Stimulated activated CD4-positive, alpha-beta T cell treated with anti-CD3 and anti-CD28 coated beads, TNF-alpha, amount 100 ng/mL, for 1 hour (primary cell): ENCODE measurements around the gene BCAS1.

Experiments
- DNase-seq, 3 donors: peaks; one replicate each; pipeline ENCODE4 v3.0.0-alpha.2; 2020; ENCODE audit warnings: low read depth in 3 of 3, low spot score in 1 of 3

The BCAS1 gene

DNA sequence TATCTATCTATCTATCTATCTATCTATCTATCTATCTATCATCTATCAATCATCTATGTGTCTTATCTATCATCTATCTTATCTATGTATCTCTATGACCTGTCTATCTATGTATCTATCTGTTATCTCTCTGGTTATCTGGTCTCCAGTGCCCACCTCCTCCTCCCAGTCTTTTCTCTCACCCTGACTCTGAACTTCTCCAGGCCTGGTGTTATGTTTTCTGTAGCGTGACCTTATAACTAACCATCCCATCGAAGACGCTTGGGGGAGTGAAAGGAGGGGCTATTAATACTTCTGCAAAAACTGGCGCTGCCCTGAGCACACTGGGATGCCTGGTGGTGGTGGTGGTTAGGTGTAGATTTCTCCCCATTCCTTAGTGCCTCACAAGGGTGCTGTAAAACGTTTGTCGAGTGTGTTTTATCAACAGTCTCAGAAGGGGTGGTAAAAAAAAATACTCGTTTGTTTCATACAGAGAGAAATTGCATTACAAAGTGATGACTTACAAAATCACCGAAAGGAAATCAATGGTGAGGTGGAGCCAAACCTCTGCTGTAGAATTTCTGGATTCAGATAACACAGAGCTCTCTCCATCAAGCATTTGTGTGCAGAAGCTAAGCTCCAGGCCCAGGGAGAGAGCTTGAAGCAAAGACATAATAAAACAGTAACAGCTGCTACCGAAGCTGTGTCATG, 156.2 kb downstream of the BCAS1 start:
- no peak for DNase-seq

- no peak for DNase-seq
Measured at GRCh38 chr20:53911301-53911700, 159.1 kb downstream of the BCAS1 start.

GRCh38 chr20:53910351-53911002, 159.9 kb downstream of the BCAS1 start:
- no peak for DNase-seq

GRCh38 chr20:53907968-53908751, 162.2 kb downstream of the BCAS1 start:
- DNase-seq, result no peak

DNA sequence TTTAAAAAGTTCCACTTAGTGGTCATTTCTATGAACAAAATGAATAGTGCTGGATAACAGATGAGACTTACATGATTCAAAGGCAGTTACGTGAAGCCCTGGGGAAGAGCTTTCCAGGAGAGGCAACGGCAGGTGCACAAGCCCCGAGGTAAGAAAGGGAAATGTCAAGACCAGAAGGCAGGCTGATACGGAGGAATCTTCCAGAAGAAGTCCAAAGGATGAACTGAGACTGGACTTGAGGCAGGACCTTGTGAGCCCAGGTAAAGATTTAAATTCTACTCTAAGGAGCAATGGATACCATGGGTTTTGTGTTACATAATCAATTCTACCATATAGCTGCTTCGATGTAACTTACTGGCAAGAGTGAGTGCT, 164.6 kb downstream of the BCAS1 start:
- DNase-seq, result no peak

DNA sequence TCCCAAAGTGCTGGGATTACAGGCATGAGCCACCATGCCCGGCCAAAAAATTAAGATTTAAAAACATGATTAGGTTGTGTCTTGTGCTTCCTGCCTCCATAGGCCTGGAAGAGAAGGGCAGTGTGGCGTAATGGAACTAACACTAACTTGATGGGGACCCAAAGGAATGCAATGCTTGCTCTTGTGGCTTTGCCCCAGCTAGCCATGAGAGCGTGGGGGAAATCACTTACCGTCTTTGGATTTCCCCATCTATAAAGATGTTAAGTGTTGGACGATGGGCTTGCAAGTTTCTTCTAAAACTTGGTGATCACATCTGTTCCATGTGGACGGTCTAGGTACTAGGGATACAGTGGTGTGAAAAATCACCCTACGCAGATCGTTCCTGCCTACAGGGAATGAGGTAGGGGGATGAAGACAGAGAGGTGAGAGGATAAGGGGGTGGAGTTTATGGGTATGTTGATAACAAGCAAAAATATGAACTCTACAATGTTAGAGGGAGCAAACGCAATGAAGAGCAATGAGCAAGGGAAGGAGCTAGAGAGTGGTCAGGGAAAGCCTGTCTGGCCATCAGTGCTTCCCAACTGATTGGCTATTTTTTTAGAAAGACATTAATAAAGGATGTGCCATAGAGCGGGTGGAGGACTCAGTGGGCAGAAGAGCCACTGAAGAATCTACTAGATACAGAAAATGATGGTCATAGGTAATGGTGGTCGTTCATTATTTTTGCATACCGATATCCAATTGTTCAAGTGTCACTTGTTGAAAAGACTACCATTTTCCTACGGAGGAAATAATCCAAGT, 165.2 kb downstream of the BCAS1 start:
- no peak for DNase-seq

GRCh38 chr20:53904261-53904660, 166.1 kb downstream of the BCAS1 start:
- no peak for DNase-seq

GRCh38 chr20:53903652-53903987, 166.8 kb downstream of the BCAS1 start:
- no peak for DNase-seq

GRCh38 chr20:53902968-53903651, 167.3 kb downstream of the BCAS1 start:
- DNase-seq, result no peak

DNA sequence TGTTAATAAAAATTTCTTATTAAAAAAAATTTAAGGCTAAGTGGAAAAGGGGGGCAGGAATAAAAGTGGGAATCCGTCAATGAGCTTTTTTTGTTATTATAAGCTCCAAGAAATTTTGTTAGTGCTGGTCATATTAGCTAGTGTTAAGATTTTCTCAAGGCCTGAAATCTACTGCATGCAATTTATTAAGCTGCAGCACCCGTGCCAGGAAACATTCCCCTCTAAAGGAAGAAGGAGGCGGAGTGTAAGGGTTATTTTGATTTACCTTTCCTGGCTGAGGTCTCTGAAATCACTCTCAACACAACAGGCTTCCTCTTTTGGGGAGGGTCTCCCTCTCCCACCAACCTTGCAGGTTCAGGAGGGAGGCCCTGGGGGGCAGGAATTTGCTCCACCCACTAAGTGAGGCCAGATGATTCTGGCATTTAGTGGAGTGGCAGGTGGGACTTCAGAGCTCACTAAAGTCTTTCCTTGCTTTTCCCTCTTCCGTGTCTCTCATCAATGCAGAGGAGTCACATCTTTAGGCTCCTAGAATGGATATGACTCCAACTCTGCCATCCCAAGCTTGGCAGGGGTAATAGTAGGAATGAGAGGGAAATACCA, 168.8 kb downstream of the BCAS1 start:
- DNase-seq, result no peak

DNA sequence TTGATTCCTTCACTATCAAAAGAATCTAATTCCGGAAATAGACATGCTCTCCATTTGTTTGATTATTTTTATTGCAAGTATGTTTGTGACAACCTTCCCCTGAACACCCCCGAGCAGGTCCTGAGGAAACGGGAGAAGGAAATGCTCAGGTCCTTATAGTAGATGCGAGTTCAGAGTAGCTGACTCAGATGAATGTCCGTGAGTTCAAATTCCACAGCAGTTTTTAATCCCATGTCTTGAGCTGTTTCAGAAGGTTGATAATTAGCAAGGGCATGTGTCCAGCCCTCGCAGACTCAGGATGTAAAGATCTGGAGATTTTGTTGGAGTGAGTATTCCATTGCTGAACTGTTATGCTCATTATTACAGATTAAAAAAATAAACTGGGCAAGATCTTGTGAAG, 169.3 kb downstream of the BCAS1 start:
- no peak for DNase-seq

GRCh38 chr20:53900380-53900999, 169.9 kb downstream of the BCAS1 start:
- DNase-seq, result no peak

DNA sequence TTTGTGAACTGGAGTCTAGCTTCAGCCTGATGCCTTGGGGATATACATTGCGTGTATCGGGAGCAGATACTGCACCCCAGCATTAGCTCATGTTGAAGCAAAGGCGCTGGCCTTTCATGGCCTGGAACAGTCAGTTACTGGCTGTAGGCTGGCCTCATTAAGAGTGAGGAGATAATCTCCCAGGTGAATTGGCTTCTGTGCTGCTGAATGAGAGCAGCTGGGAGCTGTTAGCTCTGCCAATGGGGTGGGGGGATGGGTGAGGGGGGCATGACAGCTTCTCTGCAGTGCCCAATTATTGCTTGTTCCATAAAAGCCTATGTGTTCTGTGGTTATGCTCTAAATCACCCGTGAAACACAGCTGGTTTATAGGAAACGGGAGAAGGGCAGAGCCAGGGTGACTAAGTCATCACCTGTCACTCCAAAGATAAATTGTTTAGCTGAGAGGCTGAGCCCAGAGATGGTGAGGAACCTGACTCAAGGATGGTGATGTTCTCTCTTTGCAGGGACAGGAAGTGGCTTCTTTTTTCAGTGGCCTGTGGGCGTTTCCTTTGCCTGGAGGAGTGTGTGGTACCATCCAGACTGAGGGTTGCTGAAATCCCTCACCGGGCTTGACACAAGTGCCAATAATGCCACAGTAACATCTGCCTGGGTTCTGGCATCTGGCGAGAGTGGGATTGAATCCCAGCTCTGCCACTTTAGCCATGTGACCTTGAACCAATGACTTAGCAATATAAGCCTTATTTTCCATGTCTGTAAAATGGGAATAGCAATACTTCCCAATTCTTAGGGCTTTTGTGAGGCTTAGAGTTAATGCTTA, 170.8 kb downstream of the BCAS1 start:
- DNase-seq, result peak; percentile 32 to 41 (median 38)

GRCh38 chr20:53898556-53898931, 171.8 kb downstream of the BCAS1 start:
- no peak for DNase-seq

DNA sequence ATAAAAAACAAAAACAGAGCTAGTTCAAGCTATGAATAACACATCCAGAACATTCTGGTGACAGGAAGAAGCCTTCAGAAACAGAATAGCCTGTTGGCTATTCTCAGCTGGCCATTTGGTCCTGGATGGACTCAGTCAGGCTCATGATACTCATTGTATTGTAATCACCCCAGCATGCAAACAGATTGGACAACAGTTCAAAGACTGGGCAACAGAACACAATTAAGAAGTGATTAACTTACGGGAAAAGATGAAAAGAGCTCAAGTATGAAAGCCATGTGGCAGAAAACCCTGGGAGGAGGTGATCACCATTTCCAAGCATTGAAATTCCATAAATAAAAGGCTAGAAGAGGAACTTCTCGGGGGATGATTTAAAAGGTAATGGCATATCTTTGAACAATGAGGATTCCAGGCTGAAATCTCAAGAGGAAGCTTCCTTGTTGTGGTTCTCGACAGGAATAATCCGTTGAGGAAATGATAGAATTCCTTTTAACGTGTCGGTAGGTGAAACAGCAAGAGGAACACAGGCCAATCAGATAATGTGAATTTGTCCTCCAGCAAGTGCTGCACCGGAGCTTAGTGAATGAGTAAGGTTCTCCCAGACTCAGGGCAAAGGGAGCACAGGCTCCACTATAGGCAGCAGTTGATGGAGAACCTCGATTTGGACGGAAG, 172.4 kb downstream of the BCAS1 start:
- DNase-seq, result no peak

- DNase-seq, result no peak
Measured at GRCh38 chr20:53896647-53897046, 173.7 kb downstream of the BCAS1 start.

DNA sequence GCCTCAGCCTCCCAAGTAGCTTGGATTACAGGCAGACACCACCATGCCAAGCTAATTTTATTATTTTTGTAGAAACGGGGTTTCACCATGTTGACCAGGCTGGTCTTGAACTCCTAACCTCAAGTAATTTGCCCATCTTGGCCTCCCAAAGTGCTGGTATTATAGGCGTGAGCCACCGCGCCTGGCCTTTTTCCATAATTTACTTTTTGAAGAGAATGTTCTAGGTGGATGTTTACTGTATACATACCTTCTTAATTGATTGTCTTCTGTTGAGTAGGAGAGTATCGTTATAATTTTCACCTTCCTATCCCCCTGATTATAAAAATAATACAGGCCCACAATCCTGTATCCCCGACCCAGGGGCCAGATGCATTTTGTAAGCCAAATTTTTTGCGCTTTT, 174.4 kb downstream of the BCAS1 start:
- no peak for DNase-seq

DNA sequence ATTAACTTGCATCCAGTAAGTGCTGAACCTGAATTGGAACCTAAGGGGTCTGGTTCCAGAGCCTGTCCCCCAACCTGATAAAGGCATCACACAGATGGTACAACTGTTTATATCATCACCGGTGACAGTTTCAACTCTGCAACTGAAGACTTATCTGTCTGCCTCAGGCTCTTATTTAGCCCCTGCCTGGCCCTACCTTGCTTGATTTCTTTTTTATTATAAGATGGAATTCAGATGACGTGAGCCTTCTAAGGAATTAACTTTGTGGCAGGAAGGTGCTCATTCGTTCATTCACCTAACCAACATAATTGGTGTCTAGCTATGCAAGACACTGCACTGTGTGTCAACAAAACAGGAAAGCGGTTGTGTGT, 175.0 kb downstream of the BCAS1 start:
- no peak for DNase-seq
